Activated CD4-positive, alpha-beta T cell treated with anti-CD3 and anti-CD28 coated beads, Interleukin-2, amount 10 ng/mL, durations not matched to agents 24 days and 14 days (primary cell): Measurements from ENCODE around the gene MED7. TPM values are rescaled to one million over a fixed set of nuclear protein-coding genes. Genes with fewer than 3 reads are reported as not detected.
"Not testable (repeated sequence)": the region's sequence is repeated elsewhere in the genome, so short reads cannot be mapped to it uniquely, and the experiment has no call there.

Source experiments
- DNase-seq: peaks from one replicate; pipeline ENCODE4 v3.0.0; 2022
- H3K27ac Mint-ChIP-seq: one replicate; pipeline ENCODE4 v1.8.0; 2022; ENCODE audit warnings: mild to moderate bottlenecking, mixed read lengths
- H3K27me3 Mint-ChIP-seq: one replicate; pipeline ENCODE4 v1.8.0; 2022; ENCODE audit warnings: mixed read lengths
- H3K36me3 Mint-ChIP-seq: one replicate; pipeline ENCODE4 v1.8.0; 2022; ENCODE audit warnings: low read depth, mild to moderate bottlenecking, mixed read lengths
- H3K4me1 Mint-ChIP-seq: one replicate; pipeline ENCODE4 v1.8.0; 2021; ENCODE audit warnings: mixed read lengths
- H3K4me3 Mint-ChIP-seq: one replicate; pipeline ENCODE4 v1.8.0; 2022; ENCODE audit warnings: mild to moderate bottlenecking, moderate library complexity, mixed read lengths
- H3K9me3 Mint-ChIP-seq: one replicate; pipeline ENCODE4 v1.8.0; 2021; ENCODE audit warnings: mixed read lengths
- intact Hi-C: fragments of 100-400 bp; cut with micrococcal nuclease; formaldehyde crosslinking; loops from one replicate; pipeline ENCODE4 v1.15.1; 2023
- total RNA-seq: library from RNA; stranded (reverse); gene quantifications from 2 replicates; pipeline ENCODE4 v1.2.3, GENCODE V29; 2022

Gene MED7
- 13.2 and 14.6 TPM in 2 replicates for total RNA-seq

- peak within 1 kb of the TSS; percentile 95 for H3K4me3 Mint-ChIP-seq
- intact Hi-C loops: loop anchor here (1.0 to 10.0 kb wide), 6 partner anchors 26 to 588 kb away; partner anchors contain the start of genes NIPAL4 and THG1L
- H3K27me3 Mint-ChIP-seq: no peaks in the 10 kb centered on the region
- DNase-seq: peak; percentile 98
- peaks cover 45% of the 10 kb centered on the region for H3K4me1 Mint-ChIP-seq
- peak within 1 kb of the TSS; percentile 99 for H3K27ac Mint-ChIP-seq
- H3K36me3 Mint-ChIP-seq: peaks cover 42% of the 10 kb centered on the region
- peaks cover 4% of the 10 kb centered on the region for H3K9me3 Mint-ChIP-seq
These were observed at the start of gene MED7 for GRCh38 chr5:157142317-157143126. TSS of gene MED7 (minus strand) at chr5:157142865. CDS start at chr5:157139431, 3,434 bp downstream.

- peak overlapping the region; percentile 92 for H3K27ac Mint-ChIP-seq
- H3K4me1 Mint-ChIP-seq: peaks cover 70% of the 10 kb centered on the region
- intact Hi-C loops: loop anchor here (1.0 to 10.0 kb wide), 5 partner anchors 9 to 84 kb away; partner anchors contain the start of genes HAVCR2 and ITK
- DNase-seq: peak; percentile 76
- peaks cover 3% of the 10 kb centered on the region for H3K9me3 Mint-ChIP-seq
- peaks cover 86% of the 10 kb centered on the region for H3K36me3 Mint-ChIP-seq
- no peaks in the 10 kb centered on the region for H3K27me3 Mint-ChIP-seq
- peak overlapping the region; percentile 83 for H3K4me3 Mint-ChIP-seq
These were observed 46.6 kb upstream of the MED7 start for GRCh38 chr5:157189223-157189622.

GRCh38 chr5:157188270-157188669 is 45.6 kb upstream of the MED7 start:
- no peak for DNase-seq
- peaks cover 87% of the 10 kb centered on the region for H3K36me3 Mint-ChIP-seq
- peak overlapping the region; percentile 83 for H3K4me3 Mint-ChIP-seq
- H3K9me3 Mint-ChIP-seq: peaks cover 3% of the 10 kb centered on the region
- H3K27me3 Mint-ChIP-seq: no peaks in the 10 kb centered on the region
- peak overlapping the region; percentile 92 for H3K27ac Mint-ChIP-seq
- intact Hi-C loops: loop anchor here (2.0 to 10.0 kb wide), 3 partner anchors 15 to 83 kb away; partner anchors contain the start of gene HAVCR2
- H3K4me1 Mint-ChIP-seq: peaks cover 64% of the 10 kb centered on the region

- DNase-seq: no peak
- H3K4me3 Mint-ChIP-seq: peak overlapping the region; percentile 83
- peaks cover 56% of the 10 kb centered on the region for H3K4me1 Mint-ChIP-seq
- peak overlapping the region; percentile 92 for H3K27ac Mint-ChIP-seq
- peaks cover 3% of the 10 kb centered on the region for H3K9me3 Mint-ChIP-seq
- intact Hi-C loops: loop anchor here (10.0 kb wide), 1 partner anchor 82 kb away; the partner anchor contains the start of gene HAVCR2
- no peaks in the 10 kb centered on the region for H3K27me3 Mint-ChIP-seq
- peaks cover 86% of the 10 kb centered on the region for H3K36me3 Mint-ChIP-seq
These were observed 44.5 kb upstream of the MED7 start for GRCh38 chr5:157187046-157187754.

GRCh38 chr5:157186309-157187045 is 43.8 kb upstream of the MED7 start:
- H3K36me3 Mint-ChIP-seq: peaks cover 87% of the 10 kb centered on the region
- DNase-seq: peak; percentile 72
- peaks cover 51% of the 10 kb centered on the region for H3K4me1 Mint-ChIP-seq
- no peaks in the 10 kb centered on the region for H3K27me3 Mint-ChIP-seq
- H3K9me3 Mint-ChIP-seq: no peaks in the 10 kb centered on the region
- peak overlapping the region; percentile 83 for H3K4me3 Mint-ChIP-seq
- peak overlapping the region; percentile 92 for H3K27ac Mint-ChIP-seq
- intact Hi-C loops: loop anchor here (10.0 kb wide), 1 partner anchor 82 kb away; the partner anchor contains the start of gene HAVCR2

- peaks cover 84% of the 10 kb centered on the region for H3K36me3 Mint-ChIP-seq
- intact Hi-C loops: loop anchor here (10.0 kb wide), 1 partner anchor 80 kb away; the partner anchor contains the start of gene HAVCR2
- peak overlapping the region; percentile 83 for H3K4me3 Mint-ChIP-seq
- DNase-seq, H3K9me3 Mint-ChIP-seq, H3K27me3 Mint-ChIP-seq: not testable (repeated sequence)
- H3K4me1 Mint-ChIP-seq: peaks cover 43% of the 10 kb centered on the region
- peak overlapping the region; percentile 89 for H3K27ac Mint-ChIP-seq
These were observed 42.5 kb upstream of the MED7 start for GRCh38 chr5:157185122-157185521.

GRCh38 chr5:157184117-157184670 is 41.5 kb upstream of the MED7 start:
- Mint-ChIP-seq H3K4me1 (peaks cover 47% of the 10 kb centered on the region), H3K36me3 (peaks cover 77% of the 10 kb centered on the region), H3K4me3 (peak overlapping the region; percentile 83), H3K9me3 (no peaks in the 10 kb centered on the region), H3K27ac (peak overlapping the region; percentile 89), H3K27me3 (no peaks in the 10 kb centered on the region)
- intact Hi-C loops: loop anchor here (5.0 to 10.0 kb wide), 2 partner anchors 37 to 79 kb away; partner anchors contain the start of gene HAVCR2
- DNase-seq: no peak

GRCh38 chr5:157182143-157182757 is 39.6 kb upstream of the MED7 start:
- Mint-ChIP-seq H3K4me1 (peaks cover 47% of the 10 kb centered on the region), H3K27ac (peak overlapping the region; percentile 99)
- intact Hi-C loops: loop anchor here (5.0 to 10.0 kb wide), 2 partner anchors 35 to 77 kb away; partner anchors contain the start of gene HAVCR2

GRCh38 chr5:157180374-157181264 is 38.0 kb upstream of the MED7 start, which contains the start of gene ITK:
TSS of gene ITK (plus strand) at chr5:157180840. CDS start at chr5:157180978, 138 bp downstream.
- Mint-ChIP-seq H3K27me3 (no peaks in the 10 kb centered on the region), H3K4me1 (peaks cover 40% of the 10 kb centered on the region), H3K27ac (peak within 1 kb of the TSS; percentile 99), H3K4me3 (peak within 1 kb of the TSS; percentile 98), H3K9me3 (no peaks in the 10 kb centered on the region), H3K36me3 (peaks cover 47% of the 10 kb centered on the region)
- peak; percentile 89 for DNase-seq
- intact Hi-C loops: loop anchor here (1.0 to 10.0 kb wide), 7 partner anchors 8 to 89 kb away; partner anchors contain the start of gene HAVCR2

More at GRCh38 chr5:157182143-157182757, 39.6 kb upstream of the MED7 start:
- Mint-ChIP-seq H3K36me3 (peaks cover 63% of the 10 kb centered on the region), H3K4me3 (peak overlapping the region; percentile 98), H3K9me3 (no peaks in the 10 kb centered on the region), H3K27me3 (no peaks in the 10 kb centered on the region)
- no peak for DNase-seq

GRCh38 chr5:157178966-157179365 is 36.3 kb upstream of the MED7 start:
- peaks cover 54% of the 10 kb centered on the region for H3K4me1 Mint-ChIP-seq
- peak overlapping the region; percentile 90 for H3K27ac Mint-ChIP-seq
- peaks cover 34% of the 10 kb centered on the region for H3K36me3 Mint-ChIP-seq
- H3K9me3 Mint-ChIP-seq: no peaks in the 10 kb centered on the region
- H3K27me3 Mint-ChIP-seq: no peaks in the 10 kb centered on the region
- intact Hi-C loops: loop anchor here (10.0 kb wide), 1 partner anchor 426 kb away; no protein-coding TSS in a partner anchor
- no peak for DNase-seq
- peak overlapping the region; percentile 98 for H3K4me3 Mint-ChIP-seq

- peak; percentile 66 for DNase-seq
- H3K27me3 Mint-ChIP-seq: no peaks in the 10 kb centered on the region
- intact Hi-C loops: loop anchor here (10.0 kb wide), 1 partner anchor 427 kb away; no protein-coding TSS in a partner anchor
- H3K36me3 Mint-ChIP-seq: peaks cover 24% of the 10 kb centered on the region
- peak overlapping the region; percentile 90 for H3K27ac Mint-ChIP-seq
- peaks cover 53% of the 10 kb centered on the region for H3K4me1 Mint-ChIP-seq
- peak overlapping the region; percentile 98 for H3K4me3 Mint-ChIP-seq
- no peaks in the 10 kb centered on the region for H3K9me3 Mint-ChIP-seq
These were observed 35.3 kb upstream of the MED7 start for GRCh38 chr5:157177953-157178352.
